Stimulated activated CD4-positive, alpha-beta T cell treated with anti-CD3 and anti-CD28 coated beads, Interleukin-1b, Interleukin-23, amount 100 ng/mL, for 4 hours (primary cell): ENCODE data around the gene PLAAT5.
A peak's percentile ranks its signal among the peaks of the same experiment; 100 is the strongest.
"Not testable (repeated sequence)": the region's sequence is repeated elsewhere in the genome, so short reads cannot be mapped to it uniquely, and the experiment has no call there.

Source experiments
- DNase-seq, 2 donors: peaks; one replicate each; pipeline ENCODE4 v3.0.0-alpha.2; 2020; ENCODE audit warnings: low read depth in 2 of 2

The PLAAT5 gene

DNA sequence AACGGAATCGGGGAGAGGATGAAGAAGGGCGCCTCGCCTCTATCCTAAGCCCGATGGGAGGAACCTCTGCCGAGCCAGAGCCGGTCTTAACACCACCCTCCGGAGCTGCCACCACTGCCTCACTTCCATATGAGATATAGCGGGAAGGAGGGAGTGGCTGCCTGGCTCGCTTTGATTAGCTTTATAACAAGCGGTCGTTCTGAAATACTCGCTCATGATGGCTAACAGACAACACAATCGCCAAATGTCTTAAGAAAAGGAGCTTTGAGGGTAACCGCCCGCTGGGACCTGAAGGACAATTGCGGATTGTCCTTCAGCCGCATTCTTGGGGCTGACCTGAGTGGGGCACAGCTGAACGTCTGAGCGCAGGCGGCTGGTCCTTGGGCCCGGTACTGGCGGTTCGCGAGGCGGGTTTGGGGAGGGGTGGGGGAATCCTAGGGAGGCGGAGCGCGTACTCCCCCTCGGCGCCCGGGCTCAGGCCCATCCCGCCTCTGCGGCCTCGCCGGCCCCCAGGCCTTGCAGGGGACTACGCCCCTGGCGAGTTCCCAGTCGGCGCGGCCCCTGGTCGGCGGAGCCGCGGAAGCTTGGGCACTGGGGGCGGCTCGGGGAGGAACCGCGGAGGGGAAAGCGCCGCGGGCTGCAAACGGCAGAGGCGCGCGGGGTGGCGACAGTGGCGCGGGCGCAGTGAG, at the start of gene PLAAT5:
TSS of gene PLAAT5 (minus strand) at position 617 of the 689 bp plus-strand sequence. CDS start at position 484, 133 bp downstream.
- peak in 1 of 2 donors; percentile 14 for DNase-seq

GRCh38 chr11:63537293-63538101, 46.5 kb upstream of the PLAAT5 start:
- DNase-seq = no peak

GRCh38 chr11:63536669-63537292, 45.8 kb upstream of the PLAAT5 start, which contains the start of gene PLAAT4:
PLAAT4 (plus strand) TSS chr11:63536808; CDS start chr11:63536869, 61 bp downstream.
- DNase-seq = peak; percentile 7 to 25

DNA sequence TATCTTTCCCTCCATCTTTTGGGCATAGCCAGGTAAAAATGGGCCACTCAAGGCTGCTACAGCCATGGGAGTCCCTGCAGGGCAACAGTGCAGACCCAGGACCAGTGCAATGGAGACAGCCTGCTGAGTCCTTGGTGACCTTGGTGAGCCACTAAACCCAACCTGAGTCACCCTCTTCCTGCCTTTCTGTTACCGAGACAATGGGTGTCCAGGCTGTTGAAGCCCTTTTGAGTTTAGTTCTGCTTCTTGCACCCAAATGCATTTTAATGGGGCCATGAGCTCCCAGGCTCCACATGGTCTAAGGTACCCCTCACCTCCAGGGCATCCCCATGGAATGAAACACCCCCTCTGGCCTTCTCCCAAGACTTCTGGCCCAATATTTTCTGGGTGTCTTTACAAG, 44.8 kb upstream of the PLAAT5 start:
- no peak for DNase-seq

- no peak for DNase-seq
Observed at GRCh38 chr11:63534895-63535461, 44.0 kb upstream of the PLAAT5 start.

- DNase-seq = no peak
Observed at GRCh38 chr11:63534076-63534475, 43.1 kb upstream of the PLAAT5 start.

GRCh38 chr11:63532799-63533475, 42.0 kb upstream of the PLAAT5 start:
- no peak for DNase-seq

DNA sequence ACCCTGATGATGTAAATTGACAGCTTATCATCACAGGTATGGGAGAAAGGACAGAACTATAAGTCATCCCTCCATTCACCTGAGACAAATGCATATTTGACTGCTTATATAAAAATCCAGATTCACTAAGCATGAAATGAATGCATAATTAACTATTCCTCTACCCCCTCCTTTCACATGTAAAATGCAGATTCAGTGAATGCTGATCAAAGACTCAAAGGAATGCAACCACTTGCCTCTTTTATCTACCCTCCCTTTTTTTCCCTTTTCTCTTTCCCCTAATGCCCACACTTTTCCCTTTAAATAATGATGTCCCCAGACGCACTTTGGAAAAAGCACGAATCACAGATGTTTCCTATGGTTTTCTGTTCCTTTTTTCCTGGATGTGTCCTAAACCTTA, 41.1 kb upstream of the PLAAT5 start:
- no peak for DNase-seq

- DNase-seq = peak in 1 of 2 donors; percentile 32
Observed at GRCh38 chr11:63531074-63531792, 40.3 kb upstream of the PLAAT5 start.

- no peak for DNase-seq
Observed at GRCh38 chr11:63530021-63530420, 39.1 kb upstream of the PLAAT5 start.

DNA sequence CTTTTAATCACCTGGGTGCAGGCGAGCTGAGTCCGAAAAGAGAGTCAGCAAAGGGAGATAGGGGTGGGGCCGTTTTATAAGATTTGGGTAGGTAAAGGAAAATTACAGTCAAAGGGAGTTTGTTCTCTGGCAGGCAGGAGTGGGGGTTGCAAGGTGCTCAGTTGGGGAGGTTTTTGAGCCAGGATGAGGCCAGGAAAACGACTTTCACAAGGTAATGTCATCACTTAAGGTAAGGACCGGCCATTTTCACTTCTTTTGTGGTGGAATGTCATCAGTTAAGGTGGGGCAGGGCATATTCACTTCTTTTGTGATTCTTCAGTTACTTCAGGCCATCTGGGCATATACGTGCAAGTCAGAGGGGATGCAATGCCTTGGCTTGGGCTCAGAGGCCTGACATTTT, 38.4 kb upstream of the PLAAT5 start:
- DNase-seq = not testable (repeated sequence)

- DNase-seq = not testable (repeated sequence)
Observed at GRCh38 chr11:63528729-63529278, 37.8 kb upstream of the PLAAT5 start.

GRCh38 chr11:63528156-63528555, 37.2 kb upstream of the PLAAT5 start:
- DNase-seq = not testable (repeated sequence)

DNA sequence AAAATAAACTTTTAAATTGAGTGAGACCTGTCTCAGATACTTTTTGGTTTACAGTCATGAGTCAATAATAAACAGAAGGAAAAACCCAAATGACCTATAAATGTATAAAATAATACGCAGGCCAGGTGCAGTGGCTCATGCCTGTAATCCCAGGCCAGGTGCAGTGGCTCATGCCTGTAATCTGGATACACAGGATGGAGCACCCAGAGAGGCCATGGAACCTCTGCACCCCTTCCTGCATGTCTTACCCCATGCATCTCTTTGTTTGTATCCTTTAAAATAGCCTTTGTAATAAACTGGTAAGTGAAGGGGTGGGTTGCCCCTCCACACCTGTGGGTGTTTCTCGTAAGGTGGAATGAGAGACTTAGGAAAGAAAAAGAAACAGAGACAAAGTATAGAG, 36.7 kb upstream of the PLAAT5 start:
- DNase-seq = no peak

DNA sequence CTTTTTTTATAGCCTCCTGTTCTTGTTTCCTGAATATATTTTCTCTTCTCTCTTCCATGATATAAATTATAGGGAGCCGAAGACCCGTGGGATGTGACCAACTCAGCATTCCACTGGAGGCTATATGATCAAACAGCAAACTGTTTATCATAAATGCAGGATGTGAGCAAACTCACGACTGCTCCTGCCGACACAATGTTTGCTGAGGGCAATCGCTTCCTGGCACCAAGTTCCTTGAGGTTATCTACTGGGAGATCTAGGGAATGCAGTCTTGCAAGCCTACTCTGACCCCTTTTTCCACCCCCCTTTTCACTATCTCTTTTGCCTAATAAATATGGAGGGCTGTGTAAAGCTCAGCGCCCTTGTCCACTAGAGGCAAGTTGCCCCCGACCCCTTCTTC, 32.2 kb upstream of the PLAAT5 start:
- DNase-seq = no peak

DNA sequence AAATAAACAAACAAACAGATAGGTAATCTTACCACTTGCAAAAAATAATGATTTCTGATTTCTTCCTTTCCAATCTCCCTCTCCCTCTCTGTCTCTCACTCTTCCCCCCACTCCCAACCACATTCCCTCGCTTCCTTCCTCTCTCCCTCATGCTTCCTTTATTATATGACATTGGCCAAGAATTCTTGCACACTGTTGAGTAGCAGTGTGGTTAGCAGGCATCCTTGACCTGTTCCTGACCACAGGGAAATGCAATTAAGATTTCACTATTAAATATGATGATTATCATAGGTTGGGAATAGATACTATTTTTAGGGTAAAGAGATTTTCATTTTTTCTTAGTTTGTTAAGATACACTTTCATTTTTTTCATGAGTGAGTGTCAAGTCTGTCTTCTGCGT, 30.9 kb upstream of the PLAAT5 start:
- DNase-seq = no peak

DNA sequence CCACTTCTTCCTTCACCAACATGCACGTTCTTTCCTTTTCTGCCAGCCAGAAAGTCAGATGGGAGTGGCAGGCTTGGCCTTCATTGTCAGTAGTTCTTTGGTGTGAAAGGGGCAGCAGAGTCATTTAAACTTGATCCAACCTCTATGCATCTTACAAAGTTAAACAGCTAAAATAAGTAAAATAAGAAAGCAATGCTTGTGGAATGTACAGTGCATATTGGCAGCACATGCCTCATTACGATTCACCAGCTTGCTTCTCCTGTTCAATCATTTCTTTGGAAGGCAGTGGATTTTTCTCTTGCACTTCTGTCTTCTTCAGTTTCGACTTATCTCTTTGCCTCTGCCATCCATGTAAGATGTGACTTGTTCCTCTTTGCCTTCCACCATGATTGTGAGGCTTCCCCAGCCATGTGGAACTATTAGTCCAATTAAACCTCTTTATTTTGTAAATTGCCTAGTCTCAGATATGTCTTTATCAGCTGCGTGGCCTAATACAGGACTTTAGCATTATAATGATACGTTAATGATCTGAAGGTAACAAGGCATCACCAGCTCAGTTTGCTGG, 29.7 kb upstream of the PLAAT5 start:
- no peak for DNase-seq

GRCh38 chr11:63518548-63518947, 27.6 kb upstream of the PLAAT5 start:
- no peak for DNase-seq

DNA sequence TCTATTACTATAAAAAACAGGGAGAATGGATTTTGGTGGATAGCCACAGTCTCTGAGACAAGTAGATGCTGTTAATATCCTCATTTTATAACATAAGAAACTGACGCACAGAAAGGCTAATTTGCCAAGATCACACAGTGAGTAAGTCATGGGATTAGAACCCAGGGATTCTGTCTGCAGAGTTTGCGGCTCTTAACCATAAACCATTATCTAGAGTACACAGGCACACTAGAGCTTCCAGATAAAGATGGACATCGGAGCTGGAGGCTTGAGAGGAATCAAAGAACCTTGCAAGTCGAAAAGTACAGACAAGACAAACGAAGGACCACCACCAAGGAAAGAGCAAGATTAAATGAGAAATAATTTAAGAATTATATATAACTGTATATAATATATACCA, 26.2 kb upstream of the PLAAT5 start:
- DNase-seq = no peak

DNA sequence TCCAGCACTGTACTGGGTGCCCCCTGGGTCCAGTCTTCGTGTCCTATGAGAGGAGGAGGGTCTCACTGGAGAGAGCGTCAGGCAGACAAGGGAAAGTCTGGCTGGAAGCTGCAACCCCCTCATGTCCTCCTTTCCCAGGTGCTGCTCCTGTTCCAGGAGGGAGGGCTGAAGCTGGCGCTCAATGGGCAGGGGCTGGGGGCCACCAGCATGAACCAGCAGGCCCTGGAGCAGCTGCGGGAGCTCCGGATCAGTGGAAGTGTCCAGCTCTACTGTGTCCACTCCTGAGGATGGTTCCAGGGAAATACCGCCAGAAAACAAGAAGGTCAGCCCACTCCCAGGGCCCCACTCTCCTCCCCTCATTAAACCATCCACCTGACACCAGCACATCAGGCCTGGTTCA, 25.1 kb upstream of the PLAAT5 start:
- no peak for DNase-seq
